HG02884 (cell line): ENCODE data around the gene CCNJL.

ENCODE experiments used
- ATAC-seq: cut with Tn5 transposase; IDR thresholded peaks from one replicate; pipeline ENCODE4 v1.9.1; 2021; ENCODE audit warnings: mild to moderate bottlenecking, moderate library complexity; ENCODE audit not compliant: unreplicated experiment

CCNJL gene

DNA sequence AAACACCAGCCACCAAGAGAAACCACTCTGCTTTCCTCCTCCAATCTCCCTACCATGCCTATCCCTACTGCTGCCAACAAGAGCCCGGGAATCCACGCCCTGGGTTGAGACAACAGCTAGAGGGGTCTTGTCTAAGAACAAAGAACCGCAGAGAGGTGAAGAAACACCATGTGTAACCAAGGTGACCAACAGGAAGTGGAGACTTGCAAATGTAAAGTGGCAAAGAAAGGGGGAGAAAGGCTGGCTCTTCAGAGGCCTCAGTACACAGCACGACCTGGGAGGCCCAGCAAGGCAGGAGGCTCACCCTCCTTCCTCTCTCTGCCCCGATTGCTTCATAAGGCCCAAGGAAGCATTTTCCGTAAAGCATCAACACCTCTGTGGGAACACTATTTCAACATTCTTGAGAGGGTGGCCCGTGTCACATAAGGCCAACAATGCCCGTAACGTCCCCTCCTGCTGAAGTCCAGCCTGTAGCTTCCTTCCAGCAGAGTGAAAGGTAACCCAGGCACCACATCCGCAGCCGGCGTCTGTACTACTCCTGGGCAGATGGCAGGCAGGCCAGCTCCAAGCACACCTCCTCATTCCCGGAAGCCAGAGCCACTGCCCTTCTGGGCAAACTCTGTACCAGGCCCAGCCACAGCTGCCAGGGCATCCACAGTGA lies 18.3 kb downstream of the CCNJL start:
- no peak for ATAC-seq

DNA sequence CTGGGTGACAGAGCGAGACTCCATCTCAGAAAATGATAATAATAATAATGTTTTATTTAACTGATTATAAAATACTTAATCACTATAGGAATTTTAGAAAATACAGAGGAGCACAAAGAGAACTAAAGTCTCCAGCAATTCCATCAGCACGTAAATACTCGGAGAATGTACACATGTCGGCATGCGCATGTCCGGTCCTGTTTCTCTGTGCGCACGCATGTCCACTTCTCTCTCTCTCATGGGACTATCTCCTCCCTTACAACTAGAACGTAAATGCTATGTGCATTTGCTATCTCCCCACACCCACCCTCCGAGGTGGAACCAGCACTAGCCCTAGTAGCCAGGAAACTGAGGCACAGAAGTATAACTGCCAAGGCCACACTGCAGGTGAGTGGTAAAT lies 19.0 kb downstream of the CCNJL start:
- no peak for ATAC-seq

DNA sequence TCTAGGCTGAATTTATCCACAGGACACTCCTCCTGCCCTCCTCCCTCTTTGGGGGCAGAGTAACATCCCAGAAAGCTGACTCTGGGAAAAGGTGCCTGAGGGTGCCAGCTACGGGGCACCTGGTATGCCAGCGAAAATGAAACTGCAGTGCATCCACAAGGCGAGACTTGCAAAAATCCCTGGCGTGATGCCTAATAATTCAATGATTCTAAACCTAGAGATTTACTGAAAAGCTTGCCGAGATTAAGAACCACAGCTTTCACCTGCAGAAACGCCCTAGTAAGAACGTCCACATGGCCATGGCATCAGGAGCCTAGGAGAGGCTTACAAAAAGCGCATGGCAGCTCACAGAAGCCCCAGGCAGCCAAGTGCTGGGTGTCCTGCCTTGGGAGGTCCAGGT lies 20.9 kb downstream of the CCNJL start:
- no peak for ATAC-seq

DNA sequence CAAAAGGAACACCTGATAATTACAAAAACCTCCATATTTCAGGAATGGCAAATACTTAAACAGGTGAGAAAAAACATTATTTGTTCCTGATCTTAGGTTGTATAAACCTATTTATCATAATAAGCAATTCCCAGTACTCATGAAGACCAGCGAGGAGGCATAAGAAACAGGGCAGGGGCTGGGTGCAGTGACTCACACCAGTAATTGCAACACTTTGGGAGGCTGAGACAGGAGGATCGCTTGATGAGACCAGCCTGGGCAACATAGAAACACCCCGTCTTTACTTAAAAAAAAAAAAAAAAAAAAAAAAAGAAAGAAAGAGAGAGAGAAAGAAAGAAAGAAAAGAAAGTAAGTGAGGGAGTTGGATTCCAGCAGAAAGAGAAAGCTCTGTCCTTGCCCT lies 21.6 kb downstream of the CCNJL start:
- no peak for ATAC-seq

DNA sequence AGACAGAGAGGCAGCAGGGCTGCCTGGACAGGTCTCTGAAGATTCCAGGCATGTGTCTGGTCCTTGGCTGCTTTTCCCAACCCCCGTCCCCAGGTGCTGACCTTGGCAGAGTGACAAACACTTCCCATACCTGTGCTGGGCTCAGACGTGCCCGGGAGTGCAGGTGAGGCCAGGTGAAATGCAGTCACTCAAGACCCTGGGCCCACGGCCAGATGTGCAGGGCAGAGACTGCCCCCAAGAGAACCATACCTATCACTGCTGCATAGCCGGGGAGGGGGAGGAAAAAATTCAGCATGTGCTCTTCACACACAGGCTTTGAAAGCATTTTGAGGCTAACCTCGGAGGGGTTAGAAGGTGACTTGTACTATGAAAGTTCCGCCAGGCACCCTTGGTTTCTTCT lies 22.6 kb downstream of the CCNJL start:
- ATAC-seq = no peak

DNA sequence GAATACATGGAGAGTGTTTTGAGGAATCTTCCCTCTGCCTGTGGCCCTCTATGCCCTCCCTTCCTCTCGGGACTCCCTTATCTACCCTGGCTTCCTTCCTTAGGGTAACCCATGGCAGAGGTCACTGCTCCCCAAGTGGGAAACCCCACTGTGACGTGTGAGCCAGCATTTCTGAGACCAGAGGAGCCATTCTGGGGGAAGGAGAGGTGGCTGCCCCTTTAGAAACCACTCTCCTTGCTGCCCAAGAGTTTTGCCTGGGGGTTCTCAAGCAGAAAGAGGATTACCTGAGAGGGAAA lies 23.1 kb downstream of the CCNJL start:
- ATAC-seq = no peak

DNA sequence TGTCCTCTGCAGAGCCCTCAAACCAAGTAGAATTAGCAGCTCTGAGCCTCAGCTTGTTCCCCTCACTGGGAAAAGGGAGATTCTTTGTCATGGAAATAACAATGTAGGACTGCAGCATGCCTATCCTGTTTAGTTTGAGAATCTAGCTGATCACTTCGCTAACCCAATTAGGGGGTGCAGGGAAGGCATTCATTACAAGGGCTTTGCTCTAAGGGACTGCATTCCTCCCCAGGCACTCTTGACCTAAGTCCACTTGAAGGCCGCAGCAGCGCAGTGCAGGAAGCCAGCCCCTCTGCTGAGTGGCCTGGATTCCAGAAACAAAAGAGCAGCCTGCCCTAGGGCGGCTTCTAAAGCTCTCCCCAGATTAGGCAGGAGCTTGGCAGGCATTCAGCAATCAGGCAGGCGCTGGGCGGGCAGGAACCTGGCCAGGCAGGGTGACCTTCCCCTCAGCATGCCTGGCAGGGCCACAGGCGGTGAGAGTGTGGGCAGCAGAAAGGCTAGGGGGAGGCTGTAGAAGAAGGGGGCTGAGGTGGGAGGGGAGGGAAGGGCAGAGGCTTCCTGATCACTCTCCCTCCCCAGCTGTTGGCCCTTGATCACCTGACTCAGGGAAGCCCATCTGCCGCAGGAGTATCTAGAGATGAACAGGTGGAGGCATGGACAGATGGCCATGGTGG lies 24.8 kb downstream of the CCNJL start:
- ATAC-seq = no peak

DNA sequence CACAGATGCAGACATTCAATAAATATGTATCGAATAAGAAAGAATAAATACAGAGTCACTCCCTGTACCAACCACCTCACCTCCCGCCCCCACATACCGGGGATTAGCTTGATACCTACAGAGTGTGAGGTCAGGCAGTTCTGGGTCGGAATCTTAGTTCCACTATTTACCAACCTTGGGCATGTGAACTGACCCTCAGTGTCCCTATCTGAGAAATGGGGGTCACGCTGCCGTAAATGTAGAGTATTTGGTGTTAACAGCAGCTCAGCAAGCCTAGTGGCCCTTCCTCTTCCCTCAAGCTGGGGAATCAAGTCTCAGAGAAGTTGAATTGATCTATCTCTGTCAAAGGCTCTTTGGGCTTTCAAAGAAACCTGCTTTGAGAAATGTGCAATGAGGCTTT lies 25.4 kb downstream of the CCNJL start:
- ATAC-seq = no peak

DNA sequence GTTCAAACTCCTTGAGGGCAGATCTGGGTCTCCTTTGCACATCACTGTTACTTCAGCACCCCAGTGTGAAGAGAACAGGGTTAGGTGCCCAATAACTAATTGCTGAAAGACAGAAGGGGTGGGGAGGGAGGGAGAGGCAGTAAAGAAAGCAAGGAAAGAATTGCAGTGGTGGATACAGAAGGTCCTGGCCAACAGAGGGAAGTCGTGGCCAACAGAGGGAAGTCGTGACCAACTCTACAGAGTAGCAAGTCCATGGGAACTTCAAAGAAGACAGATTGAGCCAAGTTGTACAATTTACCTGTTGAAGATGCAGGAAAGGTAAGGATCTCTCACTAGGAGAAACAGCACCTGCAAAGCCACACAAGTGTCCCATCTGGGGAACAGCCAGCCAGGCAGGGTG lies 27.0 kb downstream of the CCNJL start:
- ATAC-seq = no peak

DNA sequence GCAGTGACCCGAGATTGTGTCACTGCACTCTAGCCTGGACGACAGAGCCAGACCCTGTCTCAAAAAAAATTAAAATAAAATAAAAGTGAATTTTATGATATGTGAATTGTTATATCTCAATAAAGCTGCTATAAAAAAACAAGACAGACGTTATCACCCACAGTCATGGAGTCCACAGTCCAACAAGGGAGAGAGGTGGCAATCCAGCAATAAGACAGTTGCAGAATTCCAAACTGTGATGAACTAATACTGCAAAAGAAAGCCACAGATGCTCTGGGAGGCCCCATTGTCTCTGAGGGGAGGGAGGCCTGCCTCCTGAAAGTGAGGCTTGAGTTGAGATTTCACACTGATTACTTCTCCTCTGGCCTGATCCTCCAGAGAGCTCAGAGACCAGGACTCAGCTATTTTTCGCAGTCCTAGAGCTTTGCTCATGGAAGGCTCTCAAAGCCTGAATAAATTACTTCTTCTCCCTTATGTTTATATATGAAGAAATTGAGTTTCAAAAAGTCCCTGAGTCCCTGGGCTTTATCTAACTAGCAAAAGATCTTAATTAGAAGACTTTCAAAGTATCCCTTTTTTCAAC lies 28.0 kb downstream of the CCNJL start:
- no peak for ATAC-seq

DNA sequence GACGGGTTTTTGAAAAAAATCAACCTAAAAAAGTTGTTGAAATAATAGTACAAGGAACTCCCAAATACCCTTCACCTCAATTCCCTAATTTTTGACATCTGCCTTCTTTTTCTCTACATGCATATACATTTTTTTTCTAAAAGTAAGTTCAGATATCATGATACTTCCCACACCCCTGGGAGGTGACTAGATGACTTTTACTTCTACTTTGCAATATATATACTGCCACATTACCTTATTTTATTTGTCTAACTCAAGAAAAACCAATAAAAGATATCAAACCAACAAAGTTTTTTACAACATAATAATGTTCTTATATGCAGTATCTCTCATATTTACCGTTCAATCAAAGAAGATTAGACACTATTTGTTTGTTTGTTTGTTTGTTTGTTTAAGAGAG lies 31.1 kb downstream of the CCNJL start:
- ATAC-seq = no peak

DNA sequence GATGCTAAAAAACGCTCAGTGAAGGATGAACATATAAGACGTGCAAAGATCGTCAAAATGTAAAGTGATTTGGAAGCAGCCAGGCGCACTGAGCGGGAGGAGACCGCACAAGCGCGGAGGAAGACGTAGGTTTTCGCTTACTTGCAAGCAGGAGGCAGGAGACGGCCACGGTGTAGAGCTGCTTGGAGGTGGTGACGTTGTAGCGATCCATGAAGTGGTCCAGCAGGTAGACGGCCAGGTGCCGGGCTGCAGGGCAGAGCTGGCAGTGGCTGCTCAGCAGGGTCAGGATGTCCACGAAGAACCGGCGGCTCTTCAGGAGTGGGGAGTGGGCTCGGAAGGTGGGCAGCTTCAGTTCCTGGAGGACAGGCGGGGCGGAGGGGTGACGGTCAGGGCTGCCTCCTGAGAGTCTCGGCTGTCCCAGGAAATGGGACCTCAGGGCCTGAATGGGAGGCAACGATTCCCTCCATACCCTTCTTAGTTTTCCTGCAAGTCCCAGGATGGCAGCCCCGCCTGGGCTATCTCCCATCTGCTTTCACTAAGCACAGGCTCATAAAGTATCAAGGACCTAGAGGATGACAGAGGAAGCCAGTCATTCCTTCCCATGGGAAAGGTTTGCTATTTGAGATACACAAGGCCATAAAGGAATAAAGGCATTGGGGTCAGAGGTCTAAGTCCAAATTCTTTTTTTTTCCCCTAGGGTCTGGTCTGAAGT lies 31.8 kb downstream of the CCNJL start:
- no peak for ATAC-seq

DNA sequence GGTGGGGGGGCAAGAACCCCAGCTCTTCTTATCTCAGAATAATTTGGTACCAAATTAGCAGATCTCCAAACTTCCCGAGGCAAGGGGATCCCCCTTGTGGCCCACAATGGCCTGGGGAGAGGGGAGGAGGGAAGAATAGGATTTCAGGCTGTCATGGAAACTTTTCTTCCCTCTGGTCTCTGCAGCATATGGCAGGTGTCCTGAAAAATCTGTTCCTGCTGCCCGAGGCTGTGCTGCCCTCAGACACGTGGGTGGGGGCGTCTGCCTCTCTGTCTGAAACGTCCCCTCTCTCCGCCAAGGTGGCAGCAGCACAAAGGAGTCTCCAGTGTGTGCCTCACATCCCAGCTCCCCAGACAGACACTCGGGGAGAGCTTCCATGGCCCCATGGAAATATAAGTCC lies 34.0 kb downstream of the CCNJL start:
- no peak for ATAC-seq

DNA sequence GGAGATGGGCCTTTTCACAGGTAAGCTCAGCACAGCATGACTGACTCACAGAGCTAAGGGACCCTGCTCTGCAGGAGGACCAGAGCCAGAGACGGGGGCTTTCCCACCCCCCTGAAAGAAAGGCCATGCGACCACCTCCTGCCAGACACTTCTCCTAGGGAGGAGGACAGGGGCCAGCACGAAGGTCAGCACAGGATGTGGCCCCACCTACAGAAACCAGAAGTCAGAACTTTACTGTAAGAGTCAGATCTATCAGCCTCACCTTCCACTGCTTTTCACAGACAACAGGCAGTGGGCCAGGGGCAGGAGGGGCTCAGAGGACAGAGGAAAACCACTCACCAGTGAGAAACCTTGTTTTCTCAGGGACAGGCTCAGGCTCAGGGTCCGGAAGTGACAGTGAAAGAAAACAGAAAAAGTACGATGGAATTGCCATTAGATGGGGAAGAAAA lies 37.9 kb downstream of the CCNJL start:
- no peak for ATAC-seq

DNA sequence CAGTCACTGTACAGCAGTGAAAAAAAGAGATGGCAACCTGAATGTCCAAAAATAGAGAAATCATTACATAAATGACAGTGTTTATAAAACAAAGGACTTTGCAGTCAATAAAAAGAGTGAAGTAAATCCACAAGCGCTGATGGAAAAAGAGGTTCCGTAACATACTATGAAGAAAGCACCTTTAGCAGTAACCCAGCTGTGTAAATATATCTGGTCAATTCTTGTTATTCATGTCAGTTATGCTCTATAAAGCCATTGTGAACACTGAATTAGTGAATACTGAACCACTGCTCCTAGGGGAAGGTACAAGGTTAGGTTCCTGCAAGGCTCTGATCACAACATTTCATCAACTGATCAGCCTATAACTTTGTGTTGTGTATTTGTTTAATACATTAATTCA lies 39.5 kb downstream of the CCNJL start:
- no peak for ATAC-seq

DNA sequence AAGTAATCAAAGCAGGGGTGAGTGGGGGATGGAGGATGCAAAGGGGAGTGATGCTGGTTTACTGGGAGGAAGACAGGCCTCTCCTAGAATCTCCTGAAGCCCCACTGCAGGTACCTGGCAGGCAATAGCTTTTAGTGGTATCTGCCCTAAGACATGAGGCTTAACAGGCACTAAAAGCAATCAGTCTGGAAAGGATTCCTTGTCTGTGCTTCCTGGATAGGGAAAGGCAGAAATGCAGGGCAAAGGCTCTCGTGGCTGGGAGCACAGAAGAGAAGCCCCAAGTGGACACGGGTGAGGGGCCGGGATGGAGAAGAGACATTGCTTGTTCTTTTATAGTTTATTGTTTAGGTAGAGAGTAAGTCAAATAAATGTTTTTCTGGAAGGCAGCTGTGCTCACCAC lies 40.1 kb downstream of the CCNJL start:
- ATAC-seq = no peak

DNA sequence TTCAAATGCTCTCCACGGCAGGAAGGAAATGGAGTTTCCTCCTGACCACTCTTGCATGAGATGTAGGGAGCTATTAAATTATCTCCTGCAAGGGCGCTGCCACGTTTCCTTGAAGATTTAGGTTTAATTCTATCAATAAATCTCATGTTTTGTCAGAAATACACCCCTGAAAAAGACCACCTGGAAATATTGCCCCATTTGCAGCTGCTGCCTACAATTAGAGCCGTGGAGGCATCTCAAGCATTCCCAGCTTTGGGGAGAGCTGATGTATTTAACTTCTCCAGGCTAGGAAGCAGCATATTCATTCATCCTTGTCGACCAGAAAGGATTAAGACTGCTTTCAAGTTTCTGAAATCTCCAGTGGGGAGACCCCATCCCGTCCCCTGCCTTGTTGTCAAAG lies 40.5 kb downstream of the CCNJL start:
- ATAC-seq = no peak

DNA sequence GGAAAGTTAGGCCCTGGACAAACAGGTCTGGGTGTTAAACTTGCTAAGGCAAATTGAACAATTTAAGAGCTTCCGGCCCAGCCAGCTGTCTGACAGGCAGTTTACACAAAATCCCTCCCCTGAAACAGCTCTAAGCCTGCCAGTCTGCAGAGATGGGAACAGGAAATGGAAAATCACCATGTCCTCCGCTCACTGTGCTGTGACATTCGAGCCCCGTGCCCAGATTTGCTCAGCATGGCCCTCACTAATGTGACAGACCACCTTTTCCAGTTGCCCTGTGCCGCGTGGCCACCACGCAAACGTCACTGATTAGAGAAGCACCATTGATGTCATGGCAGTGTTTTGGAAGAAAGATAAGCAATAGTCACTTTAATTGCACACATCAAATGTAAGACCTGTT lies 41.0 kb downstream of the CCNJL start:
- no peak for ATAC-seq

DNA sequence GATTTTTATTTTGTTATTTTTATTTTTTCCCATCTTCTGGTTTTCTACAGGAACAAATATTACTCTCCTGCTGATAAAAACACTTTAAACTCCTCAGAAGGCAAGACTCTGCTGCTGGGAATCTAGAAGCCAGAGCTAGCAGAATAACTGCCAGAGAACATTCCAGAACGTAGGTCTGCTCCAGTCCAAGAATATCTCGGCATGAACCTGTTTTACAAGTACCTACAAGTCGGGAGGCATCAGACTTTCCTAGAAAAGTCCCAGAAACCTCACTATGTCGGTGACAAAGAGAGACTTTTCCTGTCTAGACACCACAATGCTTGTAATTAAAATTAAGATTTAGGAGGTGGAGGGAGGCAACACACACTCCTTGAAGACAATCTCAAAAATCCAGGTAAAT lies 41.7 kb downstream of the CCNJL start:
- no peak for ATAC-seq

DNA sequence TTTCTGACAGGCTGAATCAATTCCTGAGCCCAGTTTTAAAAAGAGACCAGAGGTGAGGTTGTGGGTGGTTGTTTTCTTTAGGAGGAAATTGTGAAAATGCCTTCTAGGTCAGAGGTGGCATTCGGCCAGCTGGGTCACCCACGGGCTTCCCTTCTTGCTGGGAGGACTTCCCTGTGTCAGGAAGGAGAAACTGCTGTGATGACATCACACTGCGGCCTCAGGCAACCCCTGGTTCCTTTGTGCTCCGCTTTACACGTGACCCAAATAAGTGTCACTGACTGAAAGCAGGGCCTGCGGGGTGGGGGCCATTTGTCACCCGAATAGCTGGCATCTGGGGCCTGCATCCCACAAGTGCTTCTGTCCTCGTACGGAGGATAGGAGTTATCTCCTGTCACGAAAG lies 43.3 kb downstream of the CCNJL start:
- ATAC-seq = no peak

DNA sequence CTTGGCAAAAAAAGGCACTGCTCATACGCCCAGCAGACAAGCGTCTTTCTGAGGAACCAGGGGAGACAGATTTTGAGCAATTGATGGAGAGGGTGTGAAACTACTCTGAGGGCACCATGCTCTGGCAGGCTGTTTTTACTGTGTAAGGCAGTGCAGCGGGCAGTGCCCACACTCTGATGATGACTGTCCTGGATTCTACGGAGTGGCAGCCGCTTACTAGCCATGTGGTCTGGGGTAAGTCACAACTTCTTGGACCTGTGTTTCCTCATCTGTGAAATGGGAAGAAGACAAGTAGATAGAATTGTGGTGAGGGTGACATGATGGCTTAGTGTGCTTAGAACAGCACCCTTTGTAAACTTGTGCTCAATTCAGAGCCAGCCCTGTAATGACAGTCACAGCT lies 44.2 kb downstream of the CCNJL start:
- ATAC-seq = no peak

DNA sequence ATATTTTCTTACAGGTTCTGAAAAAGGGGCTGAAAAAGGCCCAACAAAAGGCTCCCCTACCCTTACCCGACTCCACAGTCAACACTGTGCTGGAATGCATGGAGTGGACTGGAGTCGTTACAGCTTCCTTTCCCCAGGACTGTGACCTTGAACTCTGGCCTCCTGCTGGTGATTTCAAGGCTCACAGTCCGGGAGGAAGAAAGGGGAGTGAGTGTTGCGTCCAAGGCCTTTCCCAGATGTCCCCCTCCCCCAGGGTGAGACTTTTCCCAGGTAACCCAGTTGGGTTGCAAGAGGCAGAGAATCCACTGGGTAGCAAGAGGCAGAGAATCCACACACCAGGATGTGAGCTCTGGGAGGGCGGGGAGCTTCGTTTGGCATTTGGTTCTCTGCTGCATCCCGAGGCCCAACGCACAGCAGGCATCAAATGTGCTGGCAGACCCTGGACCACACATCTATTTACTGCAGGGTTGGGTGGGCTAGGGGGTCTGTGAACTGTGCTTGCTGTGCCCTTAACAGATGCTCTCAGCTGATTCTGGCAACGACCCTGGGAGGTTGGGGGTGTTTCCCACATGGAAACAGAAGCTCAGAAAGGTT lies 45.5 kb downstream of the CCNJL start:
- no peak for ATAC-seq
